Umbilical cord (tissue), 2 donors: ENCODE data around the gene SIRPB2. TPM values are rescaled to one million over a fixed set of nuclear protein-coding genes. Genes with fewer than 3 reads are reported as not detected.
"Not testable (repeated sequence)": the region's sequence is repeated elsewhere in the genome, so short reads cannot be mapped to it uniquely, and the experiment has no call there.

Source experiments
- DNase-seq: peaks from one replicate; pipeline ENCODE4 v3.0.0-alpha.2; 2015; ENCODE audit warnings: low spot score
- total RNA-seq: library from RNA; depleted of rRNA; stranded (reverse); fragments of >200 nt; gene quantifications from one replicate; pipeline ENCODE4 v1.2.3, GENCODE V29; 2014; ENCODE audit warnings: low replicate concordance; ENCODE audit not compliant: insufficient read depth

The SIRPB2 gene
- total RNA-seq, 1 donor from 2014 or later, result 16.9 TPM

DNA sequence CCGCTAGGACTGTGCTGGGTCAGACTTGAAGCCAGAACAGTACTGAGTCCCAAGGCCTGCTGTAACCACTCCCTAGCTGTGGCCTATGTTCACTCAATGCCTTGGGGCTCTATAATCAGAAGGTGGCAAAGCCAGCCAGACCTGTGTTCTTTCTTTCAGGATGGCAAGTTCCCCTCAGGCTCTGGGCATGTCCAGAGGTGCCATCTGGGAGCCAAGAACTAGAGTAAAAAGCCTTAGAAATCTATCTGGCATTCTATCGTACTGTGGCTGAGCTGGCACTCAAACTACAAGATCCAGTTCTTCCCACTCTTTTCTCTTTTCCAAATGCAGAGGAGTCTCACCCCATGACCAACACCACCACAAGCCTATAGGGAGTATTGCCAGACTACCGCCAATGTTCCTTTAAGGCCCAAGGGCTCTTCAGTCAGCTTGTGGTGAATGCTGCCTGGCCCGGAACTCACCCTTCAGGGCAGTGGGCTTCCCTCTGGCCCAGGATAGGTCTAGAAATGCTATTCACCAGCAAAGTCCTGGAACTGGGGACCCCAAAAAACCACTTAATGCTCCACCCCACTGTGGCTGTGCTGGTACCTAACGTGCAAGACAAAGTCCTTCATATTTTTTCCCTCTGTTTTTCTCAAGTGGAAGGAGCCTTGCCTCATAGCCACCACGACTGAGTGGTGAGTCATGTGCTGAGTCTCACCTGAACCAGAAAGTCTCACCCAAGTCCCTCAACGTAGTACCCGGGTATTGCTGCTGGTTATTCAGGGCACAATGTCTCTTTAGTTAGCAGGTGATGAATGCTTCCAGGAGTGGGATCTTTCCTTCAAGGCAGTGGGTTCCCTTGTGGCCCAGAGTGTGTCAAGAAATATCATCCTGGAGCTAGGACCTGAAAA lies 8.6 kb upstream of the SIRPB2 start:
- DNase-seq, result no peak

DNA sequence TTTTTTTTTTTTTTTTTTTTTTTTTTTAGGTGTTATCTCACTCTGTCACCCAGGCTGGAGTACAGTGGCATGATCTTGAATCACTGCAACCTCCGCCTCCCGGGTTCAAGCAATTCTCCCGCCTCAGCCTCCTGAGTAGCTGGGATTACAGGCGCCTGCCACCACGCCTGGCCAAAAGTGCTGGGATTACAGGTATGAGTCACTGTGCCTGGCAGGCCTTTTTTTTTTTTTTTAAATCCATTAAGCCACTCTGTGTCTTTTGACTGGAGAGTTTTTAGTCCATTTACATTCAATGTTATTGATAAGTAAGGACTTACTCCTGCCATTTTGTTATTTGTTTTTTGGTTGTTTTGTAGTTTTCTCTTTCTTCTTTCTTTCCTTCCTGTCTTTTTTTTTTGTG lies 6.2 kb upstream of the SIRPB2 start:
- not testable (repeated sequence) for DNase-seq

DNA sequence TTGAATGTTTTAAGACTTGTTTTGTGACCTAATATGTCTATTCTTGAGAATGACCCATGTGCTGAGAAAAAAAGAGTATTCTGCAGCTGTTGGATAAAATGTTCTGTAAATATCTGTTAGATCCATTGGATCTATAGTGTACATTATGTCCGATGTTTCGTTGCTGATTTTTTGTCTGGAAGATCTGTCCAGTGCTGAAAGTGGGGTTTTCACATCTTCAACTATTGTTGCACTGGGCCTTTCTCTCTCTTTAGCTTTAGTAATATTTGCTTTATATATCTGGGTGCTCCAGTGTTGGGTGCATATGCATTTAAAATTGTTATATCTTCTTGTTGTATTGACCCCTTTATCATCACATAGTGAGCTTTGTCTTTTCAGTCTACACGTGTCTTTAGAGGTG lies 5.7 kb upstream of the SIRPB2 start:
- no peak for DNase-seq

DNA sequence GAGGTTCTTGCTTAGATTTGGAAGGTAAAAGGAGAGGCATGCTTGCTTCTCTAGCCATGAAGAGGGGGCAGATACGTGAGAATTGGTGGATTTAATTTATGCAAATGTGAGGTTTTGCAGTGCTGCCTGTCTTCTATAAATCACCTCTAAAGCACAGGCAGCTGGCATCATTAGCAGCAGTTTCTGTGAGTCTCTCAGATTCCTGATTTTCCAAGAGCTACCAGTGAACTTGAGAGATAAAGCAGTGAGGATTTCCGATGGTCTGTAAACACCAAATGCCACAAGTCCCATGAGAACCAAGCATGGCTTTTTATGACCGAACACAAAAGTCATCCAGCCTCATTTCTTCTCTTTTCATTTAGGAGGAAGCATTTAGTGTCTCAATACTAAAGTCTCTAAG lies 3.2 kb upstream of the SIRPB2 start:
- DNase-seq, result no peak

DNA sequence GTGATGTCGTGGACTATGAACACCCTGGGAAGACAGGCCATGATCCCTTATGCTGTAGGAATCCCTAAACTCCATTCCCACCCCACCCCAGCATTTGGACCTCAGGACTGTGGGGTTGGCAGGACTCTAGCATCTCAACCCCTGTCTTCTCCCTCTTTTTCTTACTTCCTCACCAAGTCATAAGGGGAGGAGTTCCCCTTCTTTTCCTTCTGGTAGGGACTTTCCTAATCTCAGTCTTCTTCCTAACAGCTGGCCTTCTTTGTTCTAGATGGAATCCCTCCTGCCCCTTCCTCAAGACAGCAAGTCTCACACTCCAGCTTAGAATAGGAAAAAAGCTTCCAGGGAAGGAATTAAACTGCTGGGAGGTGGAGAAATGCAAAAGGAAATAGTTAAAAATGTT lies 2.3 kb upstream of the SIRPB2 start:
- DNase-seq, result no peak

DNA sequence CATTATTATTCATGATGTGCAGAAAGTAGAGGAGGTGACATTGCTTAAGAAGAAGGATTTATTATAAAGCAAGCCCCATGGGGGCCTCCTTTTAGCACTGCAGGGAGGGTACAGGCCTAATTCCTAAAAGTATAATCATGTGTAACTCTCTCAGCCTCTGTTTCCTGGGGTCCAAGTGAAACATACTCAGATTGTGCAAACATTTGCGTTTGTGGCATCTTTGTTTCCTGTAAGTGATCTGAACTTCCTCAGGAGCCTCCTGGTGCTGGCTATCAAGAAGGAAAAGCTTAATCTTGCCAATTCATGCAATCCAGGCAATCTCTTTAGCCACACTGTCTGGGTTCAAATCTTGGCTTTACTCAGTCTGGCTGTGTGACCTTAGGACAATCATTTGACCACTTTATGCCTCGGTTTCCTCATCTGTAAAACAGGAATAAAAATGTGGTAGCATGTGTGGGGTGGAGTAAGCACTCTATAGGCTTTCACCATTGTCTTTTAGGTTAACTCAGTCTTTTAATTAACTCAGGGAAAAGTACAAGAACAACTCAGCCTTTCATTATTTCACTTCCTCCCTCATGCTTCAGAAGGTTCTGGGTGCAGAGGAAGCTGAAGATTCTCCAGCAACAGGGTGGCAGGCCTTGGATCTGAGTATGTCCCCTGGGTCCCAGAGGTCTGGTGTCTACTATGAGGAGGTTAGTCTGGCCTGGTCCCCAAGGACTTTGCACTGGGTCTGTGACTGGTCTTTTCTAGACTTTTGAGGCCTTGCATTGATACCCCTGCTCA lies 831 bp upstream of the SIRPB2 start:
- no peak for DNase-seq

DNA sequence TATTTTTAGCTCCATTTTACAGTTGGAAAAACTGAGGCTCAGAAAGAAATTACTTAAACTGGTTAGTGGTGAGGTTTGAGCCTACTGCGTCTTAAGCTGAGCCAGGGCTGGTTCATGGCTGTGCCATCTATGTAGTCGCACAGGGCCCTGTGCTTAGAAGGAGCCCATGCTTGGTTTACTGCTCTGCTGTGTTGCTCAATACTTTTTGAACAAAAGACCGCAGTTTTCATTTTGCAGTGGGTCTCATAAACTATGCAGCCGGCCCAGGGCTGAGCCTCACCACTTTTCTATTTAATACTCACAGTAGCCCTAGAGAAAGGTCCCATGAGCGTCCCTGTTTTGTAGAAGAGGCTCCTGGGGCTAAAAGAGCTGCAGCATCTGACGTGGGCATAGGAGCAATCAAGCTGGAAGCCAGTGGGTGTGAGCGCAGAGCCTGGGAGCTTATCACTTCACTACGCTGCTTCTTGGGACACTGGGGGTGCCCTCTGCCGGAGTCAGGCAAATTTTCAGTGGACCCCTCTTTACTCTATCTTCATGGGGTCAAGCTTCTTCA lies 501 bp downstream of the SIRPB2 start:
- no peak for DNase-seq

DNA sequence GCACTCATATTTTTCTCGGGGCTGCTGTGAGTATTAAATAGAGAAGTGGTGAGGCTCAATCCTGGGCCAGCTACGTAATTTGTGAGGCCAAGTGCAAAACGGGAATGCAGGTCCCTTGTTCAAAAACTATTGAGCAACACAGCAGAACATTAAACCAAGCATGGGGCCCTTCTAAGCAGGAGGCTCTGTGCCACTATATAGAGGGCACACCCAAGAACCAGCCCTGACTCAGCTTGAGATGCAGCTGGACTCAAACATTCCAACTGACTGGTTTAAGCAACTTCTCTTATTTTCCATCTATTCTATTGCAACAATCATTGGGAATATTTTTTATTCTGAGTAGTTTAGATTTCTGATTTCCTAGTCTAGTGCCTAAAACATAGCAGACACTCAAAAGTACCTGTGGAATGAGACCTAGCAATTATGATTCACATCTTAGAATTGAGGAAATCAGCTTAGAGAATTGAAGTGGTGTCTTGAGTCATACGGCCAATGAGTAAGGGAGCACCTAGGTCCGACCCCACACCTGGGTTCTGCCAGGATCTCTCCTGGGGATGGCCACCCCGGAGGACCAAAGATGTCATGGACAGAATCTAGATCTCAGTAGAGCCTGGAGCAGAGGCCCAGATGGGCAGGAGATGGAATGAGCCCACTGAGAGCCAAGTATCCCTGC lies 1.3 kb downstream of the SIRPB2 start:
- DNase-seq, result no peak

DNA sequence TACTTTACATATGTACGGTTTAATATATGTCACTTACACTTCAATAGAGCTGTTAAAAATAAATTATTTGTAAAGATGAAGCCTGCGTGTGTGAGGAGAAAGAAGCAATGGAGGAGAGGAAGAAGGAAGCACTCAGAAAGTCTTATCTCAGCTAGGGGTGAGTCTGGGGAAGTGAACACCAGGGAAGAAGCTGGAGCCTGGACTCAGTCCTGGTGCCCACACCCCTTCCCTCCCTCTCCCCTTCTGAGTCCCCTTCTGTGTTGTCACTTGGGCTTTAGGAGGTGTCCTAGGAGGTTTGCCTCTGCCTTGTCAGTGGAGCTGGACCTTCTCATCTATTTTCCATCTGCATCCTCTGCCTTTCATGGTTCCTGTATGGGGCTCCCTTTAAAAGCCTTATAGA lies 1.9 kb downstream of the SIRPB2 start:
- DNase-seq, result no peak

DNA sequence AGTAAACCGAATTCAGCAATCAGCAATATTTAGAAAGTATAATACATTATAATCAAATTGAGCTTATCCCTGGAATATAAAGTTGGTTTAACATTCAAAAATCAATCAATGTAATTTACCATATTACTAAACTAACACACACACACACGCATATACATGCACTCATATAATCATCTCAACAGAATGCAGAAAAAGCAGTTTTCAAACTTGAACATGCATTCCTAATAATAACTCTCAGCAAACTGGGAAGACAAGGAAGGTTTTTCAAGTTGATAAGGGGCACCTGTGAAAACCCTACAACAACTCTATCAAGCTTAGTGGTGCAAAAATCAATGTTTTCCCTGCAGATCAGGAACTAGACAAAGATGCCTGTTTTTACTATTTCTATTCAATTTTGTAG lies 4.7 kb downstream of the SIRPB2 start:
- no peak for DNase-seq

DNA sequence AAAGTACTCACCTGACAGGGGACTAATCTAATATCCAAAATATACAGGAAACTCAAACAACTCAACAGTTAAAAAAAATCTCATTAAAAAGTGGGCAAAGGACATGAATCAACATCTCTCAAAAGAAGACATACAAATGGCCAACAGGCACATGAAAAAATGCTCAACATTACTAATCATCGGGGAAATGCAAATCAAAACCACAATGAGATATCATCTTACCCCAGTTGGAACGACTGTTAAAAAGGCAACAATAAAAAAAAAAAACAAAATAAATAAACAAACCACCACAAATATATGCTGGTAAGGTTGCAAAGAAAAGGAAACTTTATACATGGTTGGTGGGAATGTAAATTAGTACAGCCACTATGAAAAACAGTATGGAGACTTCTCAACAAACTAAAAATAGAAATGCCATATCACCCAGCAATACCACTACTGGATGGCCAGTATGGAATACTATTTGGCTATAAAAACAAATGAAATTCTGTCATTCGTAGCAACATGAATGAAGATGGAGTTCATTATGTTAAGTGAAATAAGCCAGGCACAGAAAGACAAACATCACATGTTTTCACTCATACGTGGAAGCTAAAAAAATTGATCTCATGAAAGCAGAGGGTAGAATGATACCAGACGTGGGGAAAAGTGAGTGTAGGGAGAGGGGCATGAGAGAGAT lies 6.6 kb downstream of the SIRPB2 start:
- no peak for DNase-seq

DNA sequence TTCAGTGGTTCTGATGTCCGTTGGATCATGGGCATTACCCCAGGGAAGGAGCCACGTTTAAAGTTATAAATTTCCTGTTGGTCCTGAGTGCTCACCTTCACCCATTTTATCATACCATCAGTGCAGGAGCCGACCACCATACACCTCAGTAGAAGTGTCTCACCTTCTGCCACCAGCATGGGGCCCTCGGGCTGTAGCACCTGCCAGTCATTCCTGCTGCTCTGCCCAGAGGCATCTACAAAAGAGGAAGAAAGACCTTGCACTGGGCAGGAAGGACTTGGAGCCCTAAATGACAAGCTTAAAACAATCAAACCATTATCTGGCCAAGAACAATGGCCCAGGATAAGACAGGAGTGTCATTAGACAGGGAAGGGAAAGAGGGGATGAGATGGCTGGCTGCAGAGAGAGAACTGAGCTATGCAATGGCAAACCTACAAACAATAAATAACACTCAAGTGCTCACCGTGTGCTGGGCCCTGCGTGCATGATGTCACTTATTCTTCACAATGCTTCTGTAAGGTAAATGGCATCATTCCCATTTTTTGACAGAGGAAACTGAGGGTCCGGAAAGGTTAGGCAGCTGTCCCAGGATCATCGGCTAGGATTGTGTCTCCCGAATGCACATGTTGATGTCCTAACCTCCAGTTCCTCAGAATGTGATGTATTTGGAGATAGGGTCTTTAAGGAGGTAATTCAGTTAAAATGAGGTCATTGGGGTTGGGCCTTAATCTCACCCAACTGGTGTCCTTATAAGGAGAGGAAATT lies 11.2 kb downstream of the SIRPB2 start:
- no peak for DNase-seq

DNA sequence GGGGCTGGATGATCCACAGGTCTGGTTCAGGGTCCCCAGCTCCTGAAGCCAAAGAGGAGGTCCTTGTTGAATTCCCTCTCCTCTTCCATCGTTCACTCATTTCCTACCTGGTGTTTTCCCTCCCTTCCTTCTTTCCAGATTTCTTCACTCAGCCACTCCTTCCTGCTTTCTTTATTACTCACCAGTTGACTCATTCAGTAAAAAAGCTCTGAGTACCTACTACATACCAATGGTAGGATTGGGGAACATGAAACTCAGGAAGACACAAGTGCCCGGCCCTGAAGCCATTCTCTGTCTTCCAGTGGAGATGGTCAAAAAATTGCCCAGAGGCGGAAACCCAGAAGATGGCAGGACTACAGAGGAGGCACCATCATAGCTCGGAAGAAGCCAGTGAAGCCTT lies 12.7 kb downstream of the SIRPB2 start:
- no peak for DNase-seq

DNA sequence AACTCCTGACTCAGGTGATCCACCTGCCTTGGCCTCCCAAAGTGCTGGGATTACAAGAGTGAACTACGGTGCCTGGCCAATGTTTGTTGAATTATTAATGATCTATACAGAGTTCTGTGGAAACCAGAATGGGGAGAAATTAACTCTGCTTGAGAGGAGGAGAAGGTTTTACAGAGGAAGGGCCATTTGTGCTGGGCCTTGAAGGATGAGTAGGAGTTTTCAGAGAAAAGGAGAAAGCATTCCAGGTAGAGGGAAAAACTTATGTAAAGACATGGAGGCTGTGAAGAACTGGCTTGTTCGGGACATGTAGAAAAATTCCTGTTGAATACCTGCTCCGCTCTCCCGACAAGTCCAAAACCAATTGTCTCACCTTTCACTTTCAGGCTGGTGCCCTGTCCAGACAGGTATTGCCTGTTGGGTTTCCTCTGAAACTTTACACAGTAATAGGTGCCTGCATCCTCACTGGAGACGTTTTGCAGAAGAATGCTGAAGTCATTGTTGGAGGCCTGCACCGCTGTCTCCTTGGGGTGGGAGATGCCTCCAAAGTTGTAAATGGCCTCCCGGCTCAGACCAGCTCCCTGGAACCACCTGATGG lies 13.2 kb downstream of the SIRPB2 start:
- no peak for DNase-seq

DNA sequence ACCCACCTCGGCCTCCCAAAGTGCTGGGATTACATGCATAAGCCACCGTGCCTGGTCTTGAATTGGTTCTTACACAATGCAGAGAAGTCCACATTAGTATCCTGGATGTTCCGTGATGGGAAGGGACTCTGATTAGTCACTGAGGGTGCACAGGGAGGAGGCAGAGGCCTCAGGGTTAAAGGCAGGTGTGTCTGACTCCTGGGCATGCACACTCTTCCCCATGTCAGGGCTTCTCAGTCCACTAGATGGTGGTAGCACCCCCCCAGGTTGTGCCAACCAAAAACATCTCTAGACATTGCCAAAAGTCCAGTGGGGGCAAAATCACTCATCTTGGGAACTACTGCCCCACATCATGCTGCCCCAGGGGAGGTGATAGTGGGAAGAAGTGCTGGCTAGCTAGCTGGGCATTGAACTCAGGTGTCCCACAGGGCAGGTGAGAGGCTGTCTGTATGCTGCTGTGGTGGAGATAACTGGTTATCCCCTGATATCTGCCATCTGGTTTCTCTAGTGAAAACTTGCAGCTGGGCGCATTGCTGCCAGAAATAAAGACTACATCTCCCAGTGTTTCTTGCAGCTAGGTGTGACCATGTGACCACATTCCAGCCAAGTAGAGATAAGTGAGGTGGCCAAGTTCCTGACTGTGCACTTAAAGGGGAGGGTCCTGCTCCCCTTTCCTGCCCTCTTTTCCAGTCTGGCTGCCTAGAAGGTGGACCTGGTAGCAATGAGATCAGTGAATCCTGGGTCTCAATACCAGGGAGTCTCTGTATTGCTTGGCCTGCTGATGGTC lies 16.2 kb downstream of the SIRPB2 start:
- no peak for DNase-seq

DNA sequence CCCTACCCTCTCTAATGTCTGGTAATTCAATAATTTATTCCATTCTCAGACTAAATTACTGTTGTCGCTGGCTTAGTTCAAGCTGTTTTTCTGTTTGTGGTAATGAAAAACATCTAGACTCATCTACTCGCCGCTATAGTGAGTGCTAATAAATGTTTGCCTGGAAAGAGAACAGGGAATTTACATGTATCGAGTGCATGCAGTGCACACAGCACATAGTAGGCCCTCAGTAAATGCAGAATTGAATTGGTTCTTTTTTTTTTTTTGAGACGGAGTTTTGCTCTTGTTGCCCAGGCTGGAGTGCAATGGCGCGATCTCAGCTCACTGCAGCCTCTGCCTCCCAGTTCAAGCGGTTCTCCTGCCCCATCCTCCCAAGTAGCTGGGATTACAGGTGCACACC lies 16.9 kb downstream of the SIRPB2 start:
- no peak for DNase-seq

DNA sequence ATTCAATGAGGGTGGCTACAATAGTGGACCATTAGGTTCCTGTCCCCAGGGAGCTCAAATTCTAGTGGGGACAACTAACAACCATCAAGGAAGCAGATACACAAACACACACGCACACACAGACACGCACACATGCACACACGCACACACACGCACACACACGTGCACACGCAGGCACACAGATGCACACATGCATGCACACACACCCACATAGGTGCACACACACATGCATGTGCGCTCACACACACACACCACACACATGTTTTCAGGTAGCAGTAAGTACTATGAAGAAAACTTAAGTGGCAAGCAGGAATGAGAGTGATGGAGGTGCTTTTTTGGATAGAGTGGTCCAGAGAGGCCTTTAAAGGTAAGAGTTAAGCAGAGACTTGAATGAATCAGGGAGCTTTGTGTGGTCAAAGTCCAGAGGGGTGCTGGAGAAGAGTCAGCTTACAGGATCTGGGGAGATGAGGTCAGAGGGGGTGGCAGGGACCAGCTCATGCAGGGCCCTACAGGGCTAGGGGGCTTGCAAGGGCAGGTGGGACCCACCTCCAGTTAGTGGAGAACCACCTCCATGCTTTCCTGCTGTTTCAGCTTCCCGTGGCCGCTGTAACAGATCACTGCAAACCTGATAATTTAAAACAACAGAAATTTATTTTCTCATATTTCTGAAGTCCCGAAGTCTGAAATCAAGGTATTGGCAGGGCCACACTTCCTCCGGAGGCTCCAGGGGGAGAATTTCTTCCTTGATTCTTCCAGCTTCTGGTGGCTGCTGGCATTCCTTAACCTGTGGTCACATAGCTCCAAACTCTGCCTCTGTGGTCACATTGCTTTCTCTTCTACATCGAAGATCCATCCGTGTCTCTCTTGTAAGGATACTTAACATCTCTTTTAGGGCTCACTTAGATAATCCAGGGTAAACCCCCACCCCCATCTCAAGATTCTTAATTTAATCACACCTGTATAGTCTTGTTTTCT lies 17.7 kb downstream of the SIRPB2 start:
- no peak for DNase-seq

DNA sequence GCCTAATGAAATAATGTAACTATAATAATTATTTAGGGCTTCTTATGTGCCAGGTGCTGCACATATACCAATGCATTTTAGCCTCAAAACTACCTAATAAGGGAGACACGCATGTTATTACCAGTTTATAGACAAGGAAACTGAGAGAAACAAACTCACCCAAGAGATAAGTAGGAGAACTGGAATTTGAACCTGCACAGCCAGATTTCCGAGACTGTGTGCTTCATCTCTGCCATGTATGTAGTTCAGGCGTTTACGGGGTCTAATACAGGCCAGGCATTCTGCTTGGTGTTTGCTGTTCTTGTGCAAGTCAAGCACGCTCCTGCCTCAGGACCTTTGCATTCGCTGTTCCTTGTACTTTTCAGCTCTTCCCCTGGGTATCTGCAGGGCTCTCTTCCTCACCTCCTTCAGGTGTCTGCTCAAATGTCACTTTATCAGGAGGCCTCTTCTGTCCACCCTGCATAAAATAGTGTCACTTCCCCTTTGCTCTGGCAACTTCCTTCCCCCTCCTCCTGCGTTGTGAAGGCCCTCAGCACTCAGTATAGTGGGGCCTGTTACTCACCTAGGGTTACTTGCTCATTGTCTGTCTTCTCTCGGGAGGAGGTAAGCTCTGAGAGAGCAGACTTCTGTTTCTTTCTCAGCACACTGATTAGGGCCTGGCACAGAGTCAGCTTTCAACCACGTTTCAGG lies 18.5 kb downstream of the SIRPB2 start:
- no peak for DNase-seq
